ENCODE data around the gene MEOX1.

MEOX1 gene

GRCh38 chr17:43673516-43674323 lies 12.0 kb upstream of the MEOX1 start:
- H3K27me3 ChIP-seq (ENCODE audit: insufficient read depth, low read depth), result no peaks in the 10 kb centered on the region
- no peak overlapping the region for H2AFZ ChIP-seq (ENCODE audit: low read depth)
- no peak overlapping the region for H3K4me3 ChIP-seq (IDR thresholded peaks at IDR 0.05; ENCODE audit: insufficient read depth, low read depth, low read length)
- H3K36me3 ChIP-seq (ENCODE audit: insufficient read depth), result no peaks in the 10 kb centered on the region
- H3K79me2 ChIP-seq (ENCODE audit: insufficient read depth, low read depth), result no peaks in the 10 kb centered on the region
- peaks cover 40% of the 10 kb centered on the region for H3K4me1 ChIP-seq (ENCODE audit: low read depth, poor library complexity, severe bottlenecking)
- H3K4me2 ChIP-seq, result no peak overlapping the region
- TF ChIP-seq, protein P1, sequence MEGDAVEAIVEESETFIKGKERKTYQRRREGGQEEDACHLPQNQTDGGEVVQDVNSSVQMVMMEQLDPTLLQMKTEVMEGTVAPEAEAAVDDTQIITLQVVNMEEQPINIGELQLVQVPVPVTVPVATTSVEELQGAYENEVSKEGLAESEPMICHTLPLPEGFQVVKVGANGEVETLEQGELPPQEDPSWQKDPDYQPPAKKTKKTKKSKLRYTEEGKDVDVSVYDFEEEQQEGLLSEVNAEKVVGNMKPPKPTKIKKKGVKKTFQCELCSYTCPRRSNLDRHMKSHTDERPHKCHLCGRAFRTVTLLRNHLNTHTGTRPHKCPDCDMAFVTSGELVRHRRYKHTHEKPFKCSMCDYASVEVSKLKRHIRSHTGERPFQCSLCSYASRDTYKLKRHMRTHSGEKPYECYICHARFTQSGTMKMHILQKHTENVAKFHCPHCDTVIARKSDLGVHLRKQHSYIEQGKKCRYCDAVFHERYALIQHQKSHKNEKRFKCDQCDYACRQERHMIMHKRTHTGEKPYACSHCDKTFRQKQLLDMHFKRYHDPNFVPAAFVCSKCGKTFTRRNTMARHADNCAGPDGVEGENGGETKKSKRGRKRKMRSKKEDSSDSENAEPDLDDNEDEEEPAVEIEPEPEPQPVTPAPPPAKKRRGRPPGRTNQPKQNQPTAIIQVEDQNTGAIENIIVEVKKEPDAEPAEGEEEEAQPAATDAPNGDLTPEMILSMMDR (conservative IDR thresholded peaks at IDR 0.05; ENCODE audit: low read depth, low read length), result peak; percentile 94
- no peak overlapping the region for H3K9ac ChIP-seq
- no peaks in the 10 kb centered on the region for H4K20me1 ChIP-seq (ENCODE audit: insufficient read depth)
- no peak overlapping the region for H3K27ac ChIP-seq

DNA sequence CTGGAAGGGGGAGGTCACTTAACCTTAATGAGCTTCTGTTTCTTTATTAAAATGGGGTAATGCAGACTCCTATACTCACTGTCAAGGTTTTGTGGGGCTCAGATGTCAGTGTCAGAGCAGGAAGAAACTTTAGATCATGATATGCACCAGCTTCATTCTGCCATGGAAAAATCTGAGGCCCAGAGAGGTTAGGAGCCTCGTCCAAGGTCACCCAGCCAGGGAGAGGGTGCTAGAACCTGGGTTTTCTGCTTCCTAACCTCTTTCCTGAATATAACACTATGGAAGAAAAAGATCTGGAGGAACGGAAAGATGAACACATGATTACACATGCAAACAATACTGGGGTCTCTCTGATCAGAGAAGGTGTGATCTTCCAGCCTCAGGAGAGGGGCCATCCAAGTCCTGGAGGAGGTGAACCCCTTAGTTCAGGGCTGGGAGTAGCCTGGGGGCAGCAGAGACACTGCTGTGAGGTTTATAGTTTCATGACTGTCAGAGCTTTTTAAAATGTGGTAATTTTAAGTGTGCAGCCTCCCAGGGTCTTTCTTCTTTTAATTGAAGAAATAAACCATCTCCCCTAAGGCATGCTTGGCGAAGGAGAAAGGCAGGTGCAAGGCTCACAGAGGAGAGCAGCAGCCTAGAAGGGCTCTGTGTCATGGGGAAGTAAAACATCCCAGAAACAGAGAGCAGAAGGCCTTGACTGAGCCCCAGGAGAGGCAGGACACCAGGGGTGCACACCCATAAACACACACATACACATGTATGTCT lies 10.2 kb upstream of the MEOX1 start:
- Histone ChIP-seq H3K4me2 (no peak overlapping the region), H3K4me3 (IDR thresholded peaks at IDR 0.05; ENCODE audit: insufficient read depth, low read depth, low read length) (no peak overlapping the region), H3K36me3 (ENCODE audit: insufficient read depth) (no peaks in the 10 kb centered on the region), H3K79me2 (ENCODE audit: insufficient read depth, low read depth) (no peaks in the 10 kb centered on the region), H3K27ac (no peak overlapping the region), H2AFZ (ENCODE audit: low read depth) (no peak overlapping the region), H4K20me1 (ENCODE audit: insufficient read depth) (no peaks in the 10 kb centered on the region), H3K4me1 (ENCODE audit: low read depth, poor library complexity, severe bottlenecking) (peaks cover 28% of the 10 kb centered on the region), H3K9ac (no peak overlapping the region), H3K27me3 (ENCODE audit: insufficient read depth, low read depth) (no peaks in the 10 kb centered on the region)
- TF ChIP-seq, protein P1 (conservative IDR thresholded peaks at IDR 0.05; ENCODE audit: low read depth, low read length), result no peak

- no peak overlapping the region for H3K4me2 ChIP-seq
- H3K36me3 ChIP-seq (ENCODE audit: insufficient read depth), result no peaks in the 10 kb centered on the region
- H2AFZ ChIP-seq (ENCODE audit: low read depth), result no peak overlapping the region
- H3K4me3 ChIP-seq (IDR thresholded peaks at IDR 0.05; ENCODE audit: insufficient read depth, low read depth, low read length), result no peak overlapping the region
- H3K9ac ChIP-seq, result no peak overlapping the region
- H3K79me2 ChIP-seq (ENCODE audit: insufficient read depth, low read depth), result no peaks in the 10 kb centered on the region
- peaks cover 28% of the 10 kb centered on the region for H3K4me1 ChIP-seq (ENCODE audit: low read depth, poor library complexity, severe bottlenecking)
- H4K20me1 ChIP-seq (ENCODE audit: insufficient read depth), result no peaks in the 10 kb centered on the region
- H3K27me3 ChIP-seq (ENCODE audit: insufficient read depth, low read depth), result no peaks in the 10 kb centered on the region
- TF ChIP-seq, protein P1 (conservative IDR thresholded peaks at IDR 0.05; ENCODE audit: low read depth, low read length), result no peak
- H3K27ac ChIP-seq, result no peak overlapping the region
Observed at GRCh38 chr17:43671031-43671692, 9.4 kb upstream of the MEOX1 start.

DNA sequence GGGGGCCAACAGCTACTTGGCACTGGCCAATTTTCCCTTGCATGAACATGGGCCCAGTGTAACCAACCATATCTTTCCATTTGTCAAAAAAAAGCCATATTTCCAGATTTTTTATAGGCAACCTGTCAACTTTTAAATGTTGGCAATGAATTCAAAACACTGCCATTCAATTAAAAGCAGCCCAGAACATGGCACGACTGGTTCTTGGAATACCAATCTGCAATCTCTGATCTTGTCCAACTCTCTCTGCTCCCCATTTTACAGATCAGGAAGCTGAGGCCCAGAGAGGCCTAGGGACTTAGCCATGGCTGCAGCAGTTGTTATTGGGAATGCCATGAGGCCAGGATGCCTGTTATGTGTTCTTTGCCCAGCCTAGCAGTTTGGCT lies 8.9 kb upstream of the MEOX1 start:
- no peak overlapping the region for H2AFZ ChIP-seq (ENCODE audit: low read depth)
- H3K4me3 ChIP-seq (IDR thresholded peaks at IDR 0.05; ENCODE audit: insufficient read depth, low read depth, low read length), result no peak overlapping the region
- no peak overlapping the region for H3K27ac ChIP-seq
- H4K20me1 ChIP-seq (ENCODE audit: insufficient read depth), result no peaks in the 10 kb centered on the region
- H3K9ac ChIP-seq, result no peak overlapping the region
- no peak overlapping the region; the same call in 1 of the 2 replicates for H3K4me2 ChIP-seq
- no peaks in the 10 kb centered on the region for H3K79me2 ChIP-seq (ENCODE audit: insufficient read depth, low read depth)
- no peaks in the 10 kb centered on the region for H3K36me3 ChIP-seq (ENCODE audit: insufficient read depth)
- no peaks in the 10 kb centered on the region for H3K27me3 ChIP-seq (ENCODE audit: insufficient read depth, low read depth)
- peaks cover 28% of the 10 kb centered on the region for H3K4me1 ChIP-seq (ENCODE audit: low read depth, poor library complexity, severe bottlenecking)
- TF ChIP-seq, protein P1 (conservative IDR thresholded peaks at IDR 0.05; ENCODE audit: low read depth, low read length), result no peak
